Activated naive CD8-positive, alpha-beta T cell treated with anti-CD3 and anti-CD28 coated beads for 36 hours (primary cell): ENCODE measurements around the gene TRIM67. TPM values are rescaled to one million over a fixed set of nuclear protein-coding genes. Genes with fewer than 3 reads are reported as not detected.
"Not testable (repeated sequence)": the region's sequence is repeated elsewhere in the genome, so short reads cannot be mapped to it uniquely, and the experiment has no call there.

Experiments used
- DNase-seq: peaks from one replicate; pipeline ENCODE4 v3.0.0; 2021
- H3K27ac Mint-ChIP-seq: one replicate; pipeline ENCODE4 v1.8.0; 2022; ENCODE audit warnings: mild to moderate bottlenecking, moderate library complexity, mixed read lengths
- H3K27me3 Mint-ChIP-seq: one replicate; pipeline ENCODE4 v1.8.0; 2022; ENCODE audit warnings: mild to moderate bottlenecking, mixed read lengths
- H3K36me3 Mint-ChIP-seq: one replicate; pipeline ENCODE4 v1.8.0; 2021; ENCODE audit warnings: mild to moderate bottlenecking, mixed read lengths
- H3K4me1 Mint-ChIP-seq: one replicate; pipeline ENCODE4 v1.8.0; 2021; ENCODE audit warnings: mixed read lengths
- H3K4me3 Mint-ChIP-seq: one replicate; pipeline ENCODE4 v1.8.0; 2022; ENCODE audit warnings: mild to moderate bottlenecking, moderate library complexity, mixed read lengths
- H3K9me3 Mint-ChIP-seq: one replicate; pipeline ENCODE4 v1.8.0; 2022; ENCODE audit warnings: mixed read lengths
- total RNA-seq, 2 experiments: library from RNA; stranded (reverse); gene quantifications; one replicate each; pipeline ENCODE4 v1.2.3, GENCODE V29; 2021

Gene TRIM67
- total RNA-seq, 2 experiments from 2014 or later = not detected

DNA sequence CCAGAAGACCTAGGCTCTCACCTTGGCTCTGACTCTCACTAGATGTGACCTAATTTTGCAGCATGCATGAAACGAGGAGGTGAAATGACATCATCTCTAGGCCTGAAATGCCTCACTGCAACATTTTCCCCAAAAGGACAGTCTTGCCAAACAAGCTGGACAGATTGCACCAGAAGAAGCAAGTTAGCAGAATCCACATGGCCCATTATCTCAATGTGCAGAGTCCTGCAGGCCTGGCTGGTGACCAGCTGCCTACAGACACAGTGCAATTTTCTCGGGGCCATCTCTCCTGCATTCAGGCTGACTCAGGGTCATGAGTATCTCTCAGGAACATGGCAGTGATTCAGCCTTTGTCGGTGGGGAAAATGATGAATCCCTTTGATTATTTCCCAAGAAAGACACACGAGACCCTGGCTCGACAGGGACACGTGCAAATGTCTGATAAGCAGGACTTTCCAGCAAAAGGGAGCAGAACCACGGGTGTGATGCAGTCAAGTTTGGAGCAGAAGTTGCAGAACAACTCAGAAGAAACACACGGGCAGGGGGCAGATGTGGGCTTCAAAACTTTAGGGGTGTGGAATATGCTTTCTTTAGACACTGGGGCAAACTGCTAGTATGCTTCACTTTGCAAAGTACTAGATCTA is 38.7 kb downstream of the TRIM67 start:
- Mint-ChIP-seq H3K27me3 (peaks cover 9% of the 10 kb centered on the region), H3K27ac (no peak overlapping the region), H3K36me3 (no peaks in the 10 kb centered on the region), H3K4me1 (peaks cover 6% of the 10 kb centered on the region), H3K9me3 (no peaks in the 10 kb centered on the region), H3K4me3 (no peak overlapping the region)
- DNase-seq = no peak

DNA sequence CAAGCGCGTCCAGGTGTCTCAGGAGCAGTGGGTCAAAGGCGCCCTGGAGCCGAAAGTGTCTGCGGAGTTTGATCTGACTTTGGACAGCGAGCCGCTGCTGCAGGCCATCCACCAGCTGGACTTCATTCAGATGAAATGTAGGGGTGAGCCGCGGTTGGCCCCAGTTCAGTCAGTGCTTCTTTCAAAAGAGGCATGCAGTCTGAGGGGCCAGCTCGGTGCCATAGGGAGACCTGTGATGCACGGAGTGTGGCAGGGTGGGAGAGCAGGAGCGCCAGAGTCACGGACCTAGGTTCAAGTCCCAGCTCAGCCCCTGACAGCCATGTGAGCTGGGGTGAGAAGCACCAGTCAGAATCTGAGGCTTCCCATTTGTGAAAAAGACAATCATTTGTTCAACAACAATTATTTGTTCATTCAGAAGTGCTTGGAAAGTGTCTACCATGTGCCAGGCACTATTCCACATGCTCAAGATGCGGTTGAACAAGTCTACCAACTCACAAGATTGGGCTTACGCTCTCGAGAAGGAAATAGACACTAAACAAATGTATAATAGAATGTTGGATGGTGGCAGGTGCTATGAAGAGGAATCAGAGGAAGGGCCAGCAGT is 39.6 kb downstream of the TRIM67 start:
- Mint-ChIP-seq H3K36me3 (no peaks in the 10 kb centered on the region), H3K27ac (no peak overlapping the region), H3K4me1 (peaks cover 6% of the 10 kb centered on the region), H3K4me3 (no peak overlapping the region), H3K9me3 (no peaks in the 10 kb centered on the region), H3K27me3 (peaks cover 9% of the 10 kb centered on the region)
- no peak for DNase-seq

DNA sequence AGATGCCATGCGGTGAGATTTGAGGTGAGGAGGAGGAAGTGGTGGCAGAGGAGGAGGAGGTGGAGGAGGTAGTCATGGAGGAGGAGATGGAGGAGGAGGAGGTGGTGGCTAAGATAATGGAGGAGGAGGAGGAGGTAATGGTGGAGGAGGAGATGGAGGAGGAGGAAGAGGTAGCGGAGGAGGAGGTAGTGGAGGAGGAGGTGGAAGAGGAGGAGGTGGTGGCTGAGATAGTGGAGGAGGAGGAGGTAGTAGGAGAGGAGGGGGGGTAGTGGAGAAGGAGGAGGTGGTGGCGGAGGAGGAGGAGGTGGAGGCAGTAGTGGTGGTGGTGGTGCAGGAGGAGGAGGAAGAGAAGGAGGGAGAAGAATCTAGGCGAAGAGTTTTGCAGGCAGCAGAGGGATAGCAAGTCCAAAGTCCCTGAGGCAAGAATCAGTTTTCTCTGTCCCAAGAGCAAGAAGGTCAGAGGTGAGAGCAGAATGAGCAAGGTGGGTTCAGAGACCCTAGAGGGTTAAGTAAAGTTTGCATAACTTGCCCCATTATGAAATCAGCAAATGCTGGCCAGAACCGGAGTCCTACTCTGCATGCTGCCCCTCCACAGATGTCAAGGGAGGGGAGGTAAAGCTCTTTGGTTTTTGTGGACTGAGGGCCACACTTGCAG is 40.2 kb downstream of the TRIM67 start:
- H3K36me3 Mint-ChIP-seq = no peaks in the 10 kb centered on the region
- H3K4me1 Mint-ChIP-seq = peaks cover 6% of the 10 kb centered on the region
- H3K27me3 Mint-ChIP-seq = peaks cover 9% of the 10 kb centered on the region
- no peak for DNase-seq
- H3K4me3 Mint-ChIP-seq = no peak overlapping the region
- H3K27ac Mint-ChIP-seq = no peak overlapping the region
- no peaks in the 10 kb centered on the region for H3K9me3 Mint-ChIP-seq

DNA sequence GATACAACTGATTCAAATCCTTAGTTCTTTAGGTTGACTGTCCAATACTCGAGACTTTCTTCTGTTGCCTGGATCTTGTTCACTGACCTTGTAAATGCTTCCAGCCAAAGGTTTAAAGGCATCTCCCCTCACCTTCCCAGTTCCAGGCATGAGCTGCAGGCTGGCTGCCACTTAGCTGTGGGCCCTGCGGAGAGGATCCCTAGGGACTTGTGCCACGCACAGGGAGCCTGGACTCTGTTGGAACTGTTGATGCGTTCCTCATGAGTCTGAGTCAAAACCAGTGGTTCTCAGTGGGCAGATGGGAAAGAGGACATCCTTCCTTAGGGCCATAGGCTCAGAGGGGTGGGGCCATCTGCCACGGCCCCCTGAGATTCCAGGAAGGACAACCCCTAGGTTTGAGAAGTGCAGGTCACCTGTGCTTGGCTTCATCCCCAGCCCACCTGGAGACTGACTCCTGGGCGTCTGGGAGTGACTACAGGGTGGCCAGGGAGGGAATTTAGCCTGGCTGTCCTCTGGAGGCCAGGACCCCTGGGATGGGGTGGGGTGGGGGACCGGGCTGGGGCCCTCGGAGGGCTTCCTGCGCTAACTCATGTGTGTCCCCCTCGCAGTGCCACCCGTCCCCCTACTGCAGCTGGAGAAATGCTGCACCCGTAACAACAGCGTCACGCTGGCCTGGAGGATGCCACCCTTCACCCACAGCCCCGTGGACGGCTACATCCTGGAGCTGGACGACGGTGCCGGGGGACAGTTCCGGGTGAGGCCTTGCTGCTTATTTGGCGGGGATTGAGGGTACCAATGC is 41.6 kb downstream of the TRIM67 start:
- peaks cover 9% of the 10 kb centered on the region for H3K27me3 Mint-ChIP-seq
- H3K4me1 Mint-ChIP-seq = peaks cover 6% of the 10 kb centered on the region
- H3K4me3 Mint-ChIP-seq = no peak overlapping the region
- no peak overlapping the region for H3K27ac Mint-ChIP-seq
- DNase-seq = no peak
- H3K9me3 Mint-ChIP-seq = no peaks in the 10 kb centered on the region
- H3K36me3 Mint-ChIP-seq = no peaks in the 10 kb centered on the region

DNA sequence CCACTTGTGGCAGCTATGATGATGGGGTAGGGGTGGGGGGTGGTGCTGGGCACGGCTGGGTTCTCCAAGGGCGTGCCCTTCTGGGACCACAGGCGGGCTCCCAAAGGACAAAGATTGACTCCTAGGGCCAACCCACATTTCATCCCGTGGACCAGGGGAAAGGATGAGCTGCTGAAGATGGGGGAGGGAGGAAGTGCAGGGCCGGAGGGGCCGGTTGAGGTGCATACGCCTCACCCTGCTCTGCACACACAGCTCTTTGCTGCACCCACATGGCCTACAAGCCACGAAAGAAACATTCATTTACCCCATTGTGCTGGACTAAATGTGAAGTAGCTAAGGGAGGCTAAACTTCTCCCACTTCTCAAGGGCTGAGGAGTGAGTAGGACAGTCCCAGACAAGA is 45.0 kb downstream of the TRIM67 start:
- H3K4me1 Mint-ChIP-seq = peaks cover 4% of the 10 kb centered on the region
- H3K27me3 Mint-ChIP-seq = peaks cover 8% of the 10 kb centered on the region
- H3K36me3 Mint-ChIP-seq = no peaks in the 10 kb centered on the region
- H3K4me3 Mint-ChIP-seq = no peak overlapping the region
- H3K9me3 Mint-ChIP-seq = no peaks in the 10 kb centered on the region
- H3K27ac Mint-ChIP-seq = no peak overlapping the region
- no peak for DNase-seq

DNA sequence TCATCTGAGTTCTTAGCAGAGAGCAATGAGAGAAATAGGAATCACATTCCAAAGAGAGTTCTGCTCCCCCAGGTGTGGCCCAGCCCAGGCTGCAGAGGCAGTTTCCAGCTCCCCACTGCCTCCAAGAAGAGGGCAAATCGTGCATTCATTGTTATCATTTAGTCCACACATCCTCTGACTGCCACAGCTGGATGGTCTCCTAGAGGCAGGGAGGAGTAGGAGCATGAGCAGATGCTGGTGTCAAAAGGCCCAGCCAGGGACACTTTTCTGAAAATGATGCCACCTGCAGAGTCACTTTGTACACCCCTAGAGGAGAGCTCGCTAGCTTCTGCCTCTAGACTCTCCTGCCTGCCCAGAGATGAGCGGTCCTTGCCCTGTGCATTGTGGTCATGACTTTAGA is 45.6 kb downstream of the TRIM67 start:
- H3K36me3 Mint-ChIP-seq = no peaks in the 10 kb centered on the region
- no peak overlapping the region for H3K4me3 Mint-ChIP-seq
- H3K27me3 Mint-ChIP-seq = peaks cover 4% of the 10 kb centered on the region
- H3K9me3 Mint-ChIP-seq = no peaks in the 10 kb centered on the region
- H3K4me1 Mint-ChIP-seq = peaks cover 3% of the 10 kb centered on the region
- H3K27ac Mint-ChIP-seq = no peak overlapping the region
- DNase-seq = no peak

DNA sequence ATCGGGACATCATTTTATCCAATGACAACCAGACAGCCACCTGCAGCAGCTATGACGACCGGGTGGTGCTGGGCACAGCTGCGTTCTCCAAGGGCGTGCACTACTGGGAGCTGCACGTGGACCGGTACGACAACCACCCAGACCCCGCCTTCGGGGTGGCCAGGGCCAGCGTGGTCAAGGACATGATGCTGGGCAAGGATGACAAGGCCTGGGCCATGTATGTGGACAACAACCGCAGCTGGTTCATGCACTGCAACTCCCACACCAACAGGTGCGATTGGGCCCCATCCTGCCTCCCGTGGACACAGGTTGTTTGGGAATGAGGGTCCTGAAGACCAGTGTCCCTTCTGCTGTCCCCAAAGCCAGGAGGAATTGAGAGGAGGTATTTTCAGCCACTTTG is 47.1 kb downstream of the TRIM67 start:
- H3K27ac Mint-ChIP-seq = no peak overlapping the region
- peaks cover 4% of the 10 kb centered on the region for H3K27me3 Mint-ChIP-seq
- no peaks in the 10 kb centered on the region for H3K36me3 Mint-ChIP-seq
- peaks cover 3% of the 10 kb centered on the region for H3K4me1 Mint-ChIP-seq
- H3K4me3 Mint-ChIP-seq = no peak overlapping the region
- DNase-seq = no peak
- no peaks in the 10 kb centered on the region for H3K9me3 Mint-ChIP-seq

DNA sequence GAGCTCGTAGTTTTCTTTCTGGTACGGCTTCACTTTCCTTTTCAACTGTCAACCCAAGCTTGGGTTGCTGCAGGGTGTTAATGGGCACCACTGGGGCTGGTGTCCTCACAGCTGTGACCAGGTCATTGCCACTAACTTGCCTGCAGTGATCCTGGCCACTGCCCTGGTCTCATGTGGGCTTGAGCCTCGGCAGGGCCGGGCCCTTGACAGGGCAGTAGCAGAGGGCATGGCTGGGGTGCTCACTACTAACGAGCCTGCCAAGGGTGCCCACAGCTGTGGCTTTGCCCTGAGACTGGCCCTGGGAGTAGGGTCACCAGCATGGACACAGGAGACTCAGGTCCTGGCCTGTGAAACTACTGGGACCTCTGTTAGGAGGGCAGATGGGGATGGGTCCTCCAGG is 47.7 kb downstream of the TRIM67 start:
- Mint-ChIP-seq H3K9me3 (no peaks in the 10 kb centered on the region), H3K36me3 (no peaks in the 10 kb centered on the region), H3K4me1 (peaks cover 3% of the 10 kb centered on the region), H3K27me3 (peaks cover under 1% of the 10 kb centered on the region), H3K4me3 (no peak overlapping the region), H3K27ac (no peak overlapping the region)
- no peak for DNase-seq

DNA sequence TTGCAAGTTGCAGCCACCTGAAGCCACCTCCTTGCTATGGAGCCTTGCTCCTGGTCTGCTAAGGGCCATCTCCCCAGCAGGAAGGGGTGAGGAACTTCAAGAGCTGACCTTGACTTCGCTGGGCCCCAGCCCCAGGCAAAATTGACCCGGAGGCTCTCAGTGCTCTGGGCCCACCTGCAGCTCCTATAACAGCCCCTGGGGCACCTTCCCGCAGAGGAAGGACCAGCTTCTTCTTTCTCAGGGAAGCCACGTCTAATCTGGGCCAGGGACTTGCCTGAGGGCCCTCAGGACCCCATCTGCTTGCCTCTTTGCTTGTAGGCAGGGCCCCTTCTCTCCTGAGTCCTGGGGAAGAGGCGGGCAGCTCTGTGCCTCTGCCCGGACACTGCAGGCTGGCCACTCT is 48.3 kb downstream of the TRIM67 start:
- no peaks in the 10 kb centered on the region for H3K27me3 Mint-ChIP-seq
- no peaks in the 10 kb centered on the region for H3K9me3 Mint-ChIP-seq
- no peak for DNase-seq
- peaks cover 8% of the 10 kb centered on the region for H3K4me1 Mint-ChIP-seq
- H3K4me3 Mint-ChIP-seq = no peak overlapping the region
- no peak overlapping the region for H3K27ac Mint-ChIP-seq
- no peaks in the 10 kb centered on the region for H3K36me3 Mint-ChIP-seq

DNA sequence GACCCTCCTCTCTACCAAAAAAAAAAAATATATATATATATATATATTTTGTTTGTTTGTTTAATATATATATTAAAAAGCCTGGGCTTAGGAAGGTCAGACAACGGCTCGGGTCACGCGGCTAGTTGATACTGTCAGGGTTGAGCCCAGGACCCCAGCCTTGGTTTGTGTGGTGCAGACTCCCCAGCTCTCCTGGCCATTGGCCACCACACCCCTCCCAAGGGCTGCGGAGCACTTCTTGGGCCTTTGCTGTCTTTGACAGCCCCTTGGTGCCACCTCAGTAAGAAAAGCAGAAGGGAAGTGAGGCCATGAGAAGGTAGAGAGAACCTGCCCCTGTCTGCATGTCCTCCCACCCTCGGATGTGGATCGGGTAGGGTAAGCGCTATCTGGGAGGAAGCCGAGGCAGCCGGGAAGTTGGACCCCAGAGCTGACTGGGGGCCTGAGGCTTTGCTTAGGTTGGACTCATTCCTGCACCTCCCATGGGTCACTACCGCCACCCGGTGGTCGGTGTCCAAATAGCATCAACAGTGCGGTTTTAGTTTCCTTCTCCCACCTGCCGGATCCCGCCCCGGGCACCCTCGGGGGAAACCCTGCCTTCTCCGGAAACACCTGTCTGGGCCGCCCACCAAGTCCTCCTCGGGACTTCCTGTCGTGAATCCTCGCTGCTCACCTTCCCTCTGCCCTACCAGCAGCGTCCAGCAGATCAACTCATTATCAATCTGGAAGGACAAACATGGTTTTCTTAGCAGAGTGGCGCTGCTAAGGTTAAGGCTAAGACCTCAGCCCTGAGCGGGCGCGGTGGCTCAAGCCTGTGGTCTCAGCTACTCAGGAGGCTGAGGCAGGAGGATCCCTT is 49.4 kb downstream of the TRIM67 start:
- Mint-ChIP-seq H3K27me3 (no peaks in the 10 kb centered on the region), H3K27ac (peak overlapping the region; percentile 64), H3K4me1 (peaks cover 16% of the 10 kb centered on the region), H3K9me3 (no peaks in the 10 kb centered on the region), H3K36me3 (no peaks in the 10 kb centered on the region), H3K4me3 (peak overlapping the region; percentile 74)
- peak; percentile 92 for DNase-seq

DNA sequence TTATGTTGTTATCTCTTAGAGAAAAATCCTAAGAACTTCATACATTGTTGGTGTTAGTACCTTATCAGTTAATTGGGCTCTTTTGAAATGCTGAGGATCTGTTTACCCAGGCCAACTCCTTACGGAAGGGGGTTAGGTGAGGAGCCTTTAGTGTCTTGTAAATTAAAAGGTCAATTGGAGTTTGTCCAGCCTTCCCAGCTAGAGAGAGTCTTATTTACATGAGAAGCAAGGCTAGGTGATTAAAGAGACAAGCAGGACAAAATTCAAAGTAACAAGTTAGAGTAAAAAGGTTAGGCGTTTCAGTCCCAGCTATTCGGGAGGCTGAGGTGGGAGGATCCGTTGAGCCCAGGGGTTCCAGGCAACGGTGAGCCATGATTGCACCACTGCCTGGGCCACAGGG is 50.4 kb downstream of the TRIM67 start:
- not testable (repeated sequence) for H3K27me3 Mint-ChIP-seq, DNase-seq, H3K4me3 Mint-ChIP-seq, H3K9me3 Mint-ChIP-seq, H3K27ac Mint-ChIP-seq, H3K36me3 Mint-ChIP-seq
- peaks cover 18% of the 10 kb centered on the region for H3K4me1 Mint-ChIP-seq

DNA sequence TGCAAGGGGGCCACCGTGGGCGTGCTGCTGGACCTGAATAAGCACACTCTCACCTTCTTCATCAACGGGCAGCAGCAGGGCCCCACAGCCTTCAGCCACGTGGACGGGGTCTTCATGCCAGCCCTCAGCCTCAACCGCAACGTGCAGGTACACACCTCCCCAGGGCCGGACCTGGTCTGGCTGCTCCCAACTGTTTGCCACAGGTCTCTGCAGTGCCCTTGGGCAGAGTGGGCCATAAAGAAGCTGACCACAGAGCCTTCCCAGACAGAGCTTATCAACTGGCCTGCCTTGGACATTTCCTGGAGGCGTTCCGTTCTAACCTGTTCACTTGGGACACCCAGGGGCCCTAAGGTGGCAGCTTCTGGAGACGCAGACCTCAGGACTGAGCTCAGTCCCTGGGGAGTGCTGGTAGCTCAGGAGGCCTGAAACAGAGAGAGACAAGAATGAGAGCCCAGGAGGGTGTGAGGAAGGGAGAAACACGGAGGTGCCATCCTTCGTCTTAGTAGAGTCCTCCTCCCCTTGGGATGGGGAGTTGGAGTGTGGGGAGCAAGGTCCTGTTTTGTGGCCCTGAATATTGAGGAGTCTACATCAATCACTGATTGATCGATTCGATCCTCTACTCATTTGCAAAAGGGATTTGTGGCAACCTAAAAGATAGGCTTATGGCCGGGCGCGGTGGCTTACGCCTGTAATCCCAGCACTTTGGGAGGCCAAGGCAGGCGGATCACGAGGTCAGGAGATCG is 52.1 kb downstream of the TRIM67 start:
- no peak for DNase-seq
- Mint-ChIP-seq H3K27ac (no peak overlapping the region), H3K27me3 (no peaks in the 10 kb centered on the region), H3K9me3 (no peaks in the 10 kb centered on the region), H3K36me3 (no peaks in the 10 kb centered on the region), H3K4me1 (peaks cover 18% of the 10 kb centered on the region), H3K4me3 (no peak overlapping the region)

DNA sequence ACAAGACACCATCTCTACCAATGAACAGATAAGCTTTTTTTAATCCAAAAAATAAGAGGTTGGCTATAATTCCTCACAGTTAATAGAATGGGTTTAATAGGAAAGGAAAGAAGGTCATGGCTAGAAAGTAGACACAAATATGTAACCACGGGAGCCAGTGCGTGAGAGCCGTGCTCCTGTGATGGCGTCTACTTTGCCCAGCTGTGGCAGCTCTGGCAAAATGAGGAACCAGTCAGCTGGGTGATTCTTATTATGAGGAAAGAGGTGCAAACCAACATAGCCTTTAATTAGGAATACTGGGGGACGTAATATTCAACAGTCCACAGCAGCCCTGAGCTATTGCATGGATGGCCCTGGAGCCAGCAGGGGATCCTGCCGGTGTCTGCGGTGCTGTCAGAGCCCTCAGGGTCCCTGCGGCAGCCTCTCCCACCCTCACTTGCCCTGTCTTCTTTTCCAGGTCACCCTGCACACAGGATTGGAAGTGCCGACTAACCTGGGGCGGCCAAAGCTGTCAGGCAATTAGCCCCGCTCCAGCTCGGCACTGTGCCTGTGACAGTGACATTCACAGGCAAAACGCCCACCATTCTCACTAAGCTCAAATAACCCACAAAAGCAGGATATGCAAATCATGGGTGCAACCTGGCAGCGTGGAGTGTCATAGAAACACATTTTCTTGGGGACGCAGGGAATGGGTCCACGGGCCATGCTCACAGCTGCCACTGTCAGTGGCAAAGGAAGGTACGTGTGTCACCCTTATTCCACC is 53.2 kb downstream of the TRIM67 start:
- DNase-seq = peak; percentile 40
- Mint-ChIP-seq H3K27me3 (no peaks in the 10 kb centered on the region), H3K36me3 (no peaks in the 10 kb centered on the region), H3K9me3 (no peaks in the 10 kb centered on the region), H3K4me3 (no peak overlapping the region), H3K27ac (no peak overlapping the region), H3K4me1 (peaks cover 18% of the 10 kb centered on the region)
